Cardiac septum (tissue), 1 donor: ENCODE measurements around the gene ENTREP3. TPM values are rescaled to one million over a fixed set of nuclear protein-coding genes. Genes with fewer than 3 reads are reported as not detected.

Experiments
- DNase-seq: peaks from one replicate; pipeline ENCODE4 v3.0.0-alpha.2; 2020; ENCODE audit warnings: low spot score
- intact Hi-C: fragments of 100-400 bp; cut with DNase I; formaldehyde crosslinking; loops from one replicate; pipeline ENCODE4 v1.14.0; 2022
- total RNA-seq: library from RNA; stranded (reverse); fragmentation: NEBNext Ultra II Directional; extraction: Animal tissue kit (Norgen Biotek cat#: 25700); gene quantifications from one replicate; pipeline ENCODE4 v1.2.1, GENCODE V29; 2021
- donor health status: DM: no; HTN: no; CAD: no.

The ENTREP3 gene
- total RNA-seq, 1 donor from 2014 or later, result 15.5 TPM

GRCh38 chr1:155279268-155279667 is 24.0 kb upstream of the ENTREP3 start:
- intact Hi-C loops, result no loop called here
- no peak for DNase-seq

DNA sequence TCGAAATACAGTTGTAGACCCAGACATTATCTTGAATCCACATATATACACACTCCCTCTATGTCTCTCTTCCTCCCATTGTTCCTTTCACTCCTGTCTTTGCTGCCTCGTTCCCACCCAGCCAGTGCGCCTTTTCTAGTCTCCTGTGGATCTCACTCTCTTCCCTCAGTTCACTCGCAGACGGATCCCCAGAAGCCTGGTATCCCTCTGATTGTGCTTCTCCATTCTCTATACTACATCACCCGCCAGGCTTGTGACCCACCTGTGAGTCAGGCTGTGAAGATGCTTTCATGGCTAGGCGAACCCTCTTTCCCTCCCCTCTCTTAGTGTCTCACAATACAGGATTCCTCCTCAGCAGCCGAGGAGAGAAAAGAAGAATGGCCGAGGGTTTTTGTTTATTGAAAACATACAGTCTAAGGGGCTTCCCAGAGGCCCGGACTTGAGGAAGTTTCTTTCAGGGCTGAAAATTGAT is 23.4 kb upstream of the ENTREP3 start:
- intact Hi-C loops, result no loop called here
- no peak for DNase-seq

DNA sequence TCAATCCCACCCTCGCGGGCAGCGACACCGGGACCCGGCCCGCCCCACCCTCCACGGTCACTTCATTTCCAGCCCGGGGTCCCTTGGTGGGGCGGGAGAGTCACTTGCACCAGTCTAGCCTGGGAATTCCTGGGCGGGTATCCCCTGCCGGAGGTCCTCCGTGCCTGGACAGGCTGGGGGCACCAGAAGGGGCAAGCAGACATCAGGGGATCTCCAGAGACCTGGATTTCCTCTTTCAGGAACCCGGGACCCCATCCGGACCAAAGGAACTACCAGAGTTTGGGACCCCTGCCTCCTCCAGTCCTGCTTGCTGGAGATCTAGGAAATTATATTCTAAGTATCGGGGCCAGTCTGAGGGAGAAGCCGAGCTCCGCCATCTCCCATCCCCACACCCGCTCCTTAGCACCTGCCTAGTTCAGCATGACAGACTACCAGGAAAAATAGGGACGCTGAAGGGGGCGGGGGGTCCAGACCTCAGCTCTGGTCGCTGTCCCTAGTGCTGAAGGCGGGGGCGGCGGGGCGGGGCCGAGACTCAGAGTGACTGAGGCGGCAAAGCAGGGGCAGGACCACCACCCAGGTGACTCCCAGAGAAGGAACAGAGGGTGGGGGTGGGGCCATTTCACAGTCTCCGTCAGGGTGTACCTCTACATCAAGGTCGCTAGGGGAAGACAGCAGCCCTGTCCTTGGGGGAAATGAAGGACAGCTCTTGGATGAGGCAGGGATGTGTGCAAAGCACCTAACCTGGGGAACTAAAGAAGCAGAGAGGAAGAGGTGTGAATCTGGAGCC is 22.8 kb upstream of the ENTREP3 start:
- DNase-seq, result no peak
- intact Hi-C loops, result loop anchor here (1.0 to 2.0 kb wide), 2 partner anchors 31 to 46 kb away; partner anchors contain the start of gene FDPS

DNA sequence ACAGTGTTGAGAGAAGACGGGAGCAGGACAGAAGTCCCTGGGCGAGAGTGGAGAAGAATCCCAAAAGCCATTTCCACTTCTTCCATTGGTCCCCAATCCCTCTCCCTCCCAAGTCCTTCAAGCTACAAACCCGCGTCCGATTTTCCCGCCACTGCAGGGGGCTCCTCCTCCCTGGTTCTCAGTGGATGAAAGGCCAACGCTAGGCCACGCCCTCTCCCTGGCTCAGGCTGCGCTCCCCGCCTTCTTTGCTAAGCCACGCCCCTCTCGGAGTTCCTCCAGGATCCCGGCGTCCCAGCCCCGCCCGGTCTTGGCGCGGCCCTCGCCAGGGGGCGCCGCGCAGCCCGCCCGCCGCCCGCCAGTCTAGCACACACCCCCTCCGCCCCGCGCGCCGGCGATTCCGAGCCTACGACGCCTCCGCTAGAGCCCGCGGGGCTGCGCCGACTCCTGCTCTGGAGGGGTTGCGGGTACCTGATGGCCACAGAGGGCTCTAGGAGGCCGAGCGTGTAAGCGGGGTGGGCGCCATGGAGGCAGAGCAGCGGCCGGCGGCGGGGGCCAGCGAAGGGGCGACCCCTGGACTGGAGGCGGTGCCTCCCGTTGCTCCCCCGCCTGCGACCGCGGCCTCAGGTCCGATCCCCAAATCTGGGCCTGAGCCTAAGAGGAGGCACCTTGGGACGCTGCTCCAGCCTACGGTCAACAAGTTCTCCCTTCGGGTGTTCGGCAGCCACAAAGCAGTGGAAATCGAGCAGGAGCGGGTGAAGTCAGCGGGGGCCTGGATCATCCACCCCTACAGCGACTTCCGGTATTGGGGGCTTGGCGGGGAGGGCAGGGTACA is 22.0 kb upstream of the ENTREP3 start, which contains the start of gene HCN3:
TSS of gene HCN3 (plus strand) at position 394 of the 832 bp plus-strand sequence. CDS start at position 522, 128 bp downstream.
- intact Hi-C loops, result loop anchor here (1.0 to 2.0 kb wide), 2 partner anchors 32 to 47 kb away; partner anchors contain the start of gene FDPS
- DNase-seq, result peak; percentile 99

DNA sequence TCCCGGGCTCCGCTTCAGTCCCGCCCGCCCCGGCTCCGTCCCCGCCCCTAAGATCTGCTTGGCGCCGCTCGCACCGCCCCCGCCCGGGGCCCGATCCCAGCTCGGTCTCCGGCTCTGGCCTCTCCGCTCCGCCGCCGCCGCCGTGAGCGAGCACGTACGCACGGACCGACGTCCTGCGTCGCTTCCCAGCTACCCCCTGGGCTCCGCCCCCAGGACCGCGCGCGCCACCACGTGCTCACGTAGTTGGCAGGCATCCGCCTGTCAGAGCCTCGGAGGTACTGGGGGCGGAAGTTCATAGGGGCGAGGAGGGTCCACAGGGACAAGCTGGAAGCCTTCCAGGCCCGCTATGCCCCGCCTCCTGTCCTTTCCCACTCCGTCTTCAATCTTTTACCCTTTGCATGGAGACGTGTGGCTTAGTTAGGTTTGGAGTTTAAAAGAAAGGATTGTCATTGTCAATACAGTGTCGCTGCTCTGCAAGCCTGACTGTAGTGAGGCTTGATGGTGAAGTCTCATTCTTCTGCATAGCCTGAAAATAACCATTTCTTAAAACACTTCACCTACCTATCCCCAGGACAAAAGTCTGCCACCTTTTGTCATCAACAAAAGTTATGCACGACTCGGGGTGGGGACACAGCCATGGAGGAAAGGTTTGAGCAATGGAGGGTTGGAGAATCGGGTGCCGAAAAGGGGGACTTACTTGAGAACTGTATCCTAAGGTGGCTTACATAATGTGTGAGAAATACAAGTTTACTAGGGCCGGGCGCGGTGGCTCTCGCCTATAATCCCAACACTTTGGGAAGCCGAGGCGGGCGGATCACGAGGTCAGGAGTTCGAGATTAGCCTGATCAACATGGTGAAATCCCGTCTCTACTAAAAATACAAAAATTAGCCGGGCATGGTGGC is 18.3 kb upstream of the ENTREP3 start, which contains the start of gene CLK2:
TSS of gene CLK2 (minus strand) at position 162 of the 903 bp plus-strand sequence. CDS start 2,527 bp downstream, outside the sequence.
- peak; percentile 98 for DNase-seq
- intact Hi-C loops, result no loop called here

DNA sequence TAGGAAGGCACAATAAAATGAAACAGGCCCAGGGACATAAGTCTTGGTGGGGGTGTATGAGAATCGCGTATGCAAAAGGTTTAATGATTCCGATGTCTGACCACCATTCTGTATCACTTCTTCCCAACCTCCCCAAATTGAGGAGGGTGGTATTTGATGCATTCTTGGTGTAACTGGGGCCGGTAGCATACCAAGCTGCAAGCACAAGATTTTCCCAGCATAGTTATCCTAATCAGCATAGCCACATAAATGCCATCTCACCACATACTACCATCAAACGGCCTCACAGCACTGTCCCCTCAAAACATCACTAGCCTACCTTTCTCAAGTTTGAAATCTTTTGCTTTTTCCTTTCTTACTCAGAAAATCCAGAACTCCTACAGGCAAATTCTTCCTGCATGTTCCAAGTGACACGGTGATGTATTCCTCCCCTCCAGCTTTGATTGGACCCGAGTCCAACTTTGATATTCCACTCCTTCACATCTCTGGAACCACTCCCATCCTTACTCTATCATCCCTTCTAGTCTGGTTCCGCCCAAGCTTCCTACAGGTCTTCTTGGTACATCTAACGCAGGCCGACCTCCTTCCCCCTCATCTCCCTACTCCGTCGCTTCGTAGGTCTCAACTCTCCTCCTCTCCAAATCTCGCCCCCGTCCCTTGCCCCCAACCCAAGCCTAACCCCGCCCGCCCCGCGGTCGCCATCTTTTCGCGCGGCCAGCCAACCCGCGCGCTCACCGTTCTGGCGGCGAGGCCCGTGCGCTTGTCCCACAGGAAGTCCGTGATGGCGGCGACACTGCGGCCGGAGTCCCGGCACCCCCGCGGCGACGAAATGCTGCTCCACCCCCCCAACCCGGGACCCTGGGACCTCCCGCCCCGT is 17.4 kb upstream of the ENTREP3 start:
- intact Hi-C loops, result no loop called here
- DNase-seq, result no peak

DNA sequence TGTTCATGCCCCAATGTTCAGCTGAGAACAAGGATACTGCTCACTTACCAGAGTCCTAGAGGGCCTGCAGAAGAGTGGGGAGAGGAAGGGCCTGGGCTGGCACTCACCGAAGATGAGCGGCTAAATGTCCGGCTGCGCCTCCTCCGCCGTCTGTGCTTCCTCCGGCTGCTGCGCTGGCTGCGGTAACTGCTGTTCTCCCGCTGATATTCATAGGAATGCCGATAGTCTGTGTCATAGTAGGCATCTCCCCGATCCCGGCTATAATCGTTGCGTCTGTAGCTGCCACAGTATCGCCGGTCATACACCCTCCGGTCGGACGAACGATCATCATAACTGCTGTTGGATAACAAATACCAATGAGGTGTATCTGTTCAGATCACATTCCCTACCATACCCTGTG is 14.1 kb upstream of the ENTREP3 start:
- no peak for DNase-seq
- intact Hi-C loops, result no loop called here

DNA sequence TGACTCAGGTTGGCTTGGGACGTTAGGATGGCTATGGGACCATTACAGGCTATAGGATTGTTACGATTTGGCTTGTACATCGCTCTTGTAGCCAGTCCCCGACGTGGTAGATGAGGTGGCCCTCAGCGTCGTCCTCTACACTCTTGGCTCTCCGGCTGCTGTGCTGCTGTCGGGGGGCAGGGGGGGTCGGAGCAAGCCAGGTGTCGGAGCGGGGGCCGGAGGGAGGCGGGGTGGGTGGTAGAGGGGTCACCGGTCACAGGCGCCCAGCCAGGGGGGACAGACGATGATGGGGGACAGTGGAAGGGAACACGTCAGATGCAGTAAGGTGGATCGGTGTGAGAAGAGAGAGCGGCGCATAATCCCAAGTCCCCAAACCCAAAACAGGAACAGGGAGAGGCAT is 13.3 kb upstream of the ENTREP3 start:
- no peak for DNase-seq
- intact Hi-C loops, result no loop called here

DNA sequence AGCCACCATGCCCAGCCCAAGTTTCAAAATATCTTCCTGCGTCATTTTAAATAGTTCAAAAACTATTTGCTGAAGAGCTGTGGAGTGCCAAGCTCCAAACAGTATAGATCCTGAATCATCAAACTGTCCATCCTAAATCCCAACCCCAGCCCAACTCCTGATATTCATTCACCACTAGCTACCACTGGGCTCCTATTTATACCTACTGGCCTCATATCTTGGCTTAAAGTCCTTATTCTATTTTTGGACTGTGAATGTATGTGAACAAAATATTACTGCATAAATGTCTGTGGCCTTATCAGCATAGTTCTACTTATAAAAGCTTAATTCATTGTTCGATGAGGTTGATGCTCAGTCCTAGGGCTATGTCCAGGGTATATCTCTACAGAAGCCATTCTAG is 12.1 kb upstream of the ENTREP3 start:
- DNase-seq, result no peak
- intact Hi-C loops, result no loop called here

DNA sequence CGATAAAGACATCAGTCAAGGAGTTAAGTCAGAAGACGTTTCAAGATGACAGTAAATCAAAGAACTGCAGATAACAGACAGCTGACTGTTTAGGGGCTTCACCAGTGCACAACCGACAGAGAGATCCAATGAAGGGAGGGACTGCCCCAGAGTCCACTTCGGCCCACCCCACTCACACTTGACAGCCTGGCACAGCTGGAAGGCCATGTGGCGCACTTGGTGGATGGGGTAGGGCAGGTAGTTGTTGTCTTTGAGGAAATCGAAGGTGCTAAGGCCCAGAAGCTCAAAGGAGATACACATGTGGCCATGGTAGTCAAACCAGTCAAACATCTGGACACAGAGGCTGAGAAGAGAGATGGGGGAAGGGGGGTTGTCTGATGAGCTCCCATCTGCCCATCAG is 11.3 kb upstream of the ENTREP3 start:
- intact Hi-C loops, result no loop called here
- no peak for DNase-seq

DNA sequence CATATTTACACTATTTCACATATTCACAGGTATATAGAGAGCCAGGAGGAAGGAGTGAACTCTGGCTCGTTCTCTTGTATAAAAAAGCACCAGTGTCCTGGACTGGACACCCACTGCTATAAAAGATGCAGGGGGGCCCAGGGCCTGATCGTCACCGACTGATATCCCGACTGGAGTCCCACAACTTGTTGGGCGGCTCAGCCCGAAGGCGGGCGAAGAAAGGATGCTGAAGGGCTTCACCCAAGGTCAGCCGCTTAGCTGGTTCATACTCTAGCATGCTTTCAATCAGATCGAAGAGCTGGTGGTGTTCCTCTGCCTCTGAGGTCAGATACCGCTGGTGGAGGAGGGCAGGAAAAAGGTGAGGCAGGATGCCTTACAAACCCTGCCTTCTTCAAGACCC is 7.8 kb upstream of the ENTREP3 start:
- no peak for DNase-seq
- intact Hi-C loops, result no loop called here

- intact Hi-C loops, result no loop called here
- DNase-seq, result peak; percentile 96
Observed at GRCh38 chr1:155261852-155262673, 6.8 kb upstream of the ENTREP3 start, which contains the start of gene SCAMP3. SCAMP3 (minus strand) TSS chr1:155262360; CDS start chr1:155262151, 209 bp downstream.

DNA sequence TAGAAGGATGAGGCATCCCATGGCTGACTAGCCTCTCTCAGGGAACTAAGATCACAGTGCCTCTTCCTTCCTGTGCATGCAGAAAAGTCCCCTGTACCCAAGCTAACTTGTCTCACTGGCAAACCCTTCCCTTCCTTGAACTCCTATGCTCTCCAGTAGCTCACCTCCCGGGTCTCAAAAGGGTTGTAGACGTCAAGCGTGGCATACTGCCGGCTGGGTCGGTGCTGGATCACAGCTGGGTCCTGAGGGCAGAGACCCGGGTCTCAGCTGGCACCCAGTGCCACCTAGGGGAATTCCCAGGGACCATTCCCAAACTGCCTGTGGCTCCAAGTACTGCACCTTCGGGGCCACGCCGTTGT is 6.2 kb upstream of the ENTREP3 start:
- no peak for DNase-seq
- intact Hi-C loops, result no loop called here

DNA sequence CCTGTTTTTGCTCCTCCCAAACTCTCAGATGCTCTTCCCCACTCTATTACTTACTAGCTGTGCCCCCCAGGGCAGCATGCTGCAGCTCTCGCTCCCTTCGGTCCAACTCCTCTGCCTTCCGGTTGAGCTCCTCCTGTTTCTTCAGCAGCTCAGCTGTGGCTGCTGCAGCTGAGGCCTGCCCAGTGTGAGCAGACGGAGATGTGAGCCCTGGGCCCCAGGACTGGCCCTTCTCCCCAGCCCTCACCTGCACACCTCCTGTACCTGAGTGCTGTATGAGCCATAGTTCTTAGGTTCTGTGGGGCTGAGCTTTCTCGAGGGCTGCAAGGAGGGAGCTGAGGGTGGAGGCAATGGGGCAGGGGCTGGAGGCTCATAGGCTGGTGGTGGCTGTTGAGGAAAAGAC is 5.0 kb upstream of the ENTREP3 start:
- DNase-seq, result no peak
- intact Hi-C loops, result no loop called here

DNA sequence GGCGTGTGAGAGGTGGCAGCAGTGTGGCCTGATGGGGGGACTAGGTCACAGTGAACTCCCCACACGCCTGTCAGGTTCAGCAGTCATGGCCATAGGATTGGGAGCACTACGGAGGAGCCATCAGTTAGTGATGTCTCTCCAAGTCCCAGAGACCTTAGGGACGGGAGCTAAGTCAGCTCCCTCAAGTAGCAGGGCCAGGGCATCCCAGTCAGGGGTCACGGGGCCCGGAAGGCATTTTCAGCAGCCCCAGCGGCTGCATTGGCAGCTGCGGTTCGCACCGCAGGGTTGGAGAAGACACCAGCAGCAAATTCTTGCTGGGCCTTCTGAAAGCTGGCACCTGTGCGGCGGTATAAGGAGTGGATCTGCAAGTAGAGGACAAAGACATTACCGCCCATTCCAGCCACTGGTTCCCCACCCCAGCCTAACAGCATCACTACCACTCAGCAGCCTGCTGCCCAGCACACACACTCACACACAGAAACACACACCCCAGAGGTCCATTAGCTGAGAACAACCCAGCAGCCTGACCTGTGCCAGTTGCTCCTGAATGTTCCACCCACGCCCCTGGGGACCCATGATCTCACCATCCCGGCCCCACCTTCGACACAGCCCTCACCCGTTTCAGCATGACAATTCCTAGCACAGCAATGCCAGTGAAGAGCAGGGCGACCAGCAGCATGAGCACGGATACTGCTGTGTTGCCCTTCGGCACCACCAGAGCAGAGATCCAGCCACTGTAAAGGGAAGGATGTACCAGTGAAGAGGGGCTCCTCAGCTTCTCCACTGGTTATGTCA is 972 bp upstream of the ENTREP3 start:
- intact Hi-C loops, result no loop called here
- DNase-seq, result no peak

DNA sequence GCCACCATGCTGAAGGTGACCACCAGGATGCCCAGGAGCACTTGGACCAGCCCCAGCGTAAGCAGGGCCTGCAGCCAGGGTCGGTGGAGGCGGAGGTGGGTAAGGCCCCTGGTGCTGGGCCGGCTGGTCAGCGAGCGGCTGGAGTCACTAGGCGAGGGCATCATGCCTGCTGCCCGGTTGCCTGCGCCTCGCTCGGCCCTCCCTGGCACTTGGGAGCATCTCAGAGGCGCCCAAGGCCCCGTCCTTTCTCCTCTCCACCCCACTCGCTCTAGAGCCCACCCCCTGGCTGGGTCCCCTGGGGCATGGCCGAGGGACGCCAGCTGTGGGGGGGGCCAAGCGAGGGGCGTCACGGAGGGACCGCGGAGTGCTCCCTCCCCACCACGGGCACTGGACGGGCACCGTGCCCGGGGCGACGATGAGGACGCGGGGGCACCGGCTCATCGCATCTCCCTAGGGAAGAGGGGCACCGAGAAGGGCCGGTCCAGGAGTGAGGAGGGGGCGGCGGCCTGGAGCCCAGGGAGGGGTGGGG is 505 bp downstream of the ENTREP3 start:
- DNase-seq, result no peak
- intact Hi-C loops, result loop anchor here (2.0 kb wide), 1 partner anchor 54 kb away; the partner anchor contains the start of gene FDPS
